ENCODE results near the gene RAB3D. TPM values are rescaled to one million over a fixed set of nuclear protein-coding genes. Genes with fewer than 3 reads are reported as not detected.
"Not testable (repeated sequence)": the region's sequence is repeated elsewhere in the genome, so short reads cannot be mapped to it uniquely, and the experiment has no call there.

RAB3D gene
- total RNA-seq, 1 donor from 2014 or later: 53.6 TPM

DNA sequence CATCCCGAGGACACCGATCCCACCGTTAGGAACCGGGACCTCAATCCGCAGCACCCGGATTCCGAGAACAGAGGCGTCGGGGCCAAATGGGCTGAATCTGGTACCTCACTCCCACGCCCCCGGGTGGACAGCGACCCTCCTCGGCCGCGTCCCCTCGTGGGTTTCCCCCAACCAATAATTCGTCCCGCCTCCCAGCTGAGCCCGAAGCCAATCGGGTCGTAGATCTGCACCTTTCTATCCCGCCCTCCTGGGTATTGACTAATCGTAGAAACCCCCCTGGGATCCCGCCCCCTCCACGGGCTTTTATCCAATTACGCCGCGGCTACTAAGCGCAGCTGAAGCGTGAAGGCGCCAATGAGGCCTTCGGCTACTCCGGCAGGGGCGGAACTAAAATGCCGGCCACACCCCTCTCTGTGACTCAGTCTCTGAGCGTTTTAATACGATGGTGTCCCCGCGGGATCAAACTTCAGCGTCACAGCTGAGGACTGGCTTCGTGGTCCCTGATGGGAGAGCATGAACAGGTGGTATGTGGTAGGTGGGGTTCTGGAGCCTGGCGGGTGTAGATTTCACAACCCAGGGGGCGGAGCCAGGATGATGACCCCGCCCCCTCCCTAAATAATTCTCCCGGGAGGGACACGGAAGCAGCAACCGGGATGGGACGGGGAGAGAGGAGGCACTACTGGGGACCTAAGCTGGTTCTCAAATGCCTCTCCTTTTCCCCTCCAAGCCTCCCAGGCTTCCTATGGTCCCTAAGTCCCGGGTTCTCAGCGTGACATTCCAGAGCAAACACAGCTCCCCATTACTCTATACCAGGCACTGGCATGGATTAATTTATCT, 6.9 kb upstream of the RAB3D start, which contains the start of the genes CCDC159 and TMEM205:
Gene CCDC159, plus strand, starts transcription at position 416 of the 837 bp plus-strand sequence. Its CDS starts 88 bp downstream, at position 504.
Gene TMEM205, minus strand, starts transcription at position 165 of the 837 bp plus-strand sequence. CDS start 649 bp downstream, outside the sequence.
- peaks cover 3% of the 10 kb centered on the region for H3K9me3 ChIP-seq
- DNase-seq: peak; percentile 98
- H3K4me1 ChIP-seq: peaks cover 31% of the 10 kb centered on the region
- H3K27me3 ChIP-seq (ENCODE audit: low read depth): no peaks in the 10 kb centered on the region
- peak within 1 kb of the TSS; percentile 70 for H3K4me3 ChIP-seq
- H3K27ac ChIP-seq: peak within 1 kb of the TSS; percentile 82
- peak; percentile 97 for ATAC-seq
- intact Hi-C loops (cut with DNase I): no loop called here
- TF ChIP-seq, protein P1, sequence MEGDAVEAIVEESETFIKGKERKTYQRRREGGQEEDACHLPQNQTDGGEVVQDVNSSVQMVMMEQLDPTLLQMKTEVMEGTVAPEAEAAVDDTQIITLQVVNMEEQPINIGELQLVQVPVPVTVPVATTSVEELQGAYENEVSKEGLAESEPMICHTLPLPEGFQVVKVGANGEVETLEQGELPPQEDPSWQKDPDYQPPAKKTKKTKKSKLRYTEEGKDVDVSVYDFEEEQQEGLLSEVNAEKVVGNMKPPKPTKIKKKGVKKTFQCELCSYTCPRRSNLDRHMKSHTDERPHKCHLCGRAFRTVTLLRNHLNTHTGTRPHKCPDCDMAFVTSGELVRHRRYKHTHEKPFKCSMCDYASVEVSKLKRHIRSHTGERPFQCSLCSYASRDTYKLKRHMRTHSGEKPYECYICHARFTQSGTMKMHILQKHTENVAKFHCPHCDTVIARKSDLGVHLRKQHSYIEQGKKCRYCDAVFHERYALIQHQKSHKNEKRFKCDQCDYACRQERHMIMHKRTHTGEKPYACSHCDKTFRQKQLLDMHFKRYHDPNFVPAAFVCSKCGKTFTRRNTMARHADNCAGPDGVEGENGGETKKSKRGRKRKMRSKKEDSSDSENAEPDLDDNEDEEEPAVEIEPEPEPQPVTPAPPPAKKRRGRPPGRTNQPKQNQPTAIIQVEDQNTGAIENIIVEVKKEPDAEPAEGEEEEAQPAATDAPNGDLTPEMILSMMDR (IDR thresholded peaks at IDR 0.05): no peak
- H3K36me3 ChIP-seq: peaks cover 14% of the 10 kb centered on the region

- peaks cover 31% of the 10 kb centered on the region for H3K4me1 ChIP-seq
- H3K27me3 ChIP-seq (ENCODE audit: low read depth): no peaks in the 10 kb centered on the region
- H3K27ac ChIP-seq: peak overlapping the region; percentile 82
- peaks cover 14% of the 10 kb centered on the region for H3K36me3 ChIP-seq
- peak overlapping the region; percentile 70 for H3K4me3 ChIP-seq
- no peak for ATAC-seq
- TF ChIP-seq, protein P1 (IDR thresholded peaks at IDR 0.05): no peak
- DNase-seq: no peak
- H3K9me3 ChIP-seq: peaks cover 3% of the 10 kb centered on the region
- intact Hi-C loops (cut with DNase I): no loop called here
Observed at GRCh38 chr19:11345122-11345803, 5.8 kb upstream of the RAB3D start.

DNA sequence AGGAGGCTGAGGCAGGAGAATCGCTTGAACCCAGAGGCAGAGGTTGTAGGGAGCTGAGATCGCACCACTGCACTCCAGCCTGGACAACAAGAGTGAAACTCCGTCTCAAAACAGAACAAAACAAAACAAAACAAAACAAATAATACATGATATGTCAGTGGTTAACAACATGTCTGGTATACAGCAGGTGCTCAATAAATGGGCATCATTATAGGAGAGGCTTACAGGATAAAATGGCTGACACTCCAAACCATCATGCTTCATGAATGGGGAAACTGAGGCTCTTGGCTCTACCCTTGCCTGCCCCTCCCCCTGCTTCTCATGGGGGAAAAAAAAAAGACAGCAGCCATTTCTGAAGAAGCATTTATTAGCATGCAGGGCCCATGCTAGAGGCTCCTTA, 3.0 kb upstream of the RAB3D start:
- intact Hi-C loops (cut with DNase I): no loop called here
- Histone ChIP-seq H3K9me3 (no peaks in the 10 kb centered on the region), H3K36me3 (peaks cover 14% of the 10 kb centered on the region), H3K27me3 (ENCODE audit: low read depth) (no peaks in the 10 kb centered on the region), H3K27ac (no peak overlapping the region), H3K4me1 (peaks cover 51% of the 10 kb centered on the region), H3K4me3 (no peak overlapping the region)
- no peak for DNase-seq
- no peak for ATAC-seq
- TF ChIP-seq, protein P1 (IDR thresholded peaks at IDR 0.05): no peak

GRCh38 chr19:11340099-11340467, 626 bp upstream of the RAB3D start:
- H3K9me3 ChIP-seq; ATAC-seq; DNase-seq; intact Hi-C loops (cut with DNase I); H3K27me3 ChIP-seq (ENCODE audit: low read depth): not testable (repeated sequence)
- Histone ChIP-seq H3K36me3 (peaks cover 32% of the 10 kb centered on the region), H3K4me3 (peak overlapping the region; percentile 92), H3K4me1 (peaks cover 38% of the 10 kb centered on the region), H3K27ac (peak overlapping the region; percentile 81)

DNA sequence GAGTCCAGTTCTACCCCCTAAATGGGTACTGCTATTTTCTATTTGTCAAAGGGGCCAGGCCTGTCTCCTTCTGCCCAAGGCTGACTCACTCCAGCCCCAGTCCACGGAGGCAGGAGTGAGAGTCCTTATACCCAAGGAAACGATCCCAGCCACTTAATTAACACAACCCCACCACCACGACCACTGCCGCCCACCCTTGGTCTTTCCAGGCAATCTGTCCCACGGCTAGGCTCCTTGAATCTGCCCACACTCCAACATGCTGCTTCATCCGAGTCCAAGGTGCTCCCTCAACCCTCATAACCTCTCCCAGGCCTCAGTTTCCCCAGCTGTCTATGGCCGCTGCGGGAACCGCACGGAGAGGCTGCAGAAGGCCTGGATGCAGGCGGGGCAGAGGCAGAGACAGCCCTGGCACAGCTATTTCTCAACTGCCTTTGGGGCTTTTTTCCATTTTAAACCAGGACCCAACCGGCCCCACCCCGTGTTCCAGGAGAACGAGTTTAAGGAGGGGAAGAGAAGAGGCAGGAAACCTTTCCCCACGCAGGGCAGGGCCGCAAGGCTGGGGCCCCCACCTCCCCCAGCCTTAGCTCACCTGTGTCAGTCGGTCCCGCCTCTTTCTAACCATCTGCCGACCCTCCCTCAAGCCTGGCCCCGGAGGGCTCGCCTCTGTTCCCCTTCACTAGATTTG, 746 bp downstream of the RAB3D start:
- Histone ChIP-seq H3K36me3 (peaks cover 46% of the 10 kb centered on the region), H3K4me3 (peak overlapping the region; percentile 92), H3K4me1 (peaks cover 24% of the 10 kb centered on the region), H3K9me3 (no peaks in the 10 kb centered on the region), H3K27ac (peak overlapping the region; percentile 81), H3K27me3 (ENCODE audit: low read depth) (no peaks in the 10 kb centered on the region)
- peak; percentile 66 to 73 for ATAC-seq
- intact Hi-C loops (cut with DNase I): no loop called here
- TF ChIP-seq, protein P1 (IDR thresholded peaks at IDR 0.05): no peak
- peak; percentile 60 for DNase-seq
